NT2/D1 (cell line): ENCODE measurements around the gene GSTO1.

ENCODE experiments used
- DNase-seq: peaks from one replicate; pipeline ENCODE4 v3.0.0-alpha.2; 2011; ENCODE audit warnings: low read depth, low spot score
- H3K27me3 ChIP-seq: 2 replicates; pipeline ENCODE4 v1.6.0; 2011; ENCODE audit warnings: mild to moderate bottlenecking; ENCODE audit not compliant: insufficient read length, insufficient read depth
- H3K36me3 ChIP-seq: 2 replicates; pipeline ENCODE4 v1.6.1; 2011; ENCODE audit warnings: mild to moderate bottlenecking, low read length, mixed read lengths; ENCODE audit not compliant: insufficient read depth, insufficient read length
- H3K4me1 ChIP-seq: 2 replicates; pipeline ENCODE4 v1.5.1; 2011; ENCODE audit not compliant: insufficient read depth, insufficient read length
- H3K4me3 ChIP-seq: 2 replicates; pipeline ENCODE4 v1.5.1; 2011; ENCODE audit warnings: low read depth; ENCODE audit not compliant: insufficient read length
- H3K9ac ChIP-seq: 2 replicates; pipeline ENCODE4 v1.6.0; 2011; ENCODE audit warnings: low read depth; ENCODE audit not compliant: insufficient read length
- H3K9me3 ChIP-seq: 2 replicates; pipeline ENCODE4 v1.5.1; 2011; ENCODE audit warnings: mild to moderate bottlenecking, low read length; ENCODE audit not compliant: insufficient read depth
- SUZ12 ChIP-seq: IDR thresholded peaks from 2 replicates; pipeline ENCODE4 v1.6.1; 2011; ENCODE audit not compliant: insufficient read length, insufficient read depth; ENCODE audit errors: extremely low read depth
- YY1 ChIP-seq: IDR thresholded peaks from 2 replicates; pipeline ENCODE4 v1.6.1; 2011; ENCODE audit not compliant: insufficient read length, insufficient read depth
- ZNF274 ChIP-seq: IDR thresholded peaks from 2 replicates; pipeline ENCODE4 v1.6.1; 2011; ENCODE audit warnings: mild to moderate bottlenecking, low read depth, low read length

GSTO1 gene

DNA sequence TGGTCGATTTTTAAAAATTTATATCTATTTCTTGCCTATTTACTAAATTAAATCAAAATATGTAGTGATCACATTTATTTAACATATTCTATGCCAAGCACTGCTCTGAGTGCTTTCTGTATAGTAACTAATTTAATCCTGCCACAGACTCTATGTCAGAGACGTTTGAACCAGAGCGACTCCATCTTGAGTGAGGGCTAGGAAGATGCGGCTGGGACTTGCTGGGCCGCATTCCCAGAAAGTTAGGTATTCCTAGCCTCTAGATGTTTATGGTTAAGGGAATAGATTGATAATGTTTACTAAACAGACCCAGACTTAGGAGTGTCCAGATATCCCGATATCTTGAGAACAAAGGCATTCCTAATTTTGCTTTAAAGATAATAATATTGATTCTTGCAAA lies 3.2 kb upstream of the GSTO1 start:
- Histone ChIP-seq H3K9ac (no peak overlapping the region), H3K27me3 (no peaks in the 10 kb centered on the region)
- no peak for DNase-seq

DNA sequence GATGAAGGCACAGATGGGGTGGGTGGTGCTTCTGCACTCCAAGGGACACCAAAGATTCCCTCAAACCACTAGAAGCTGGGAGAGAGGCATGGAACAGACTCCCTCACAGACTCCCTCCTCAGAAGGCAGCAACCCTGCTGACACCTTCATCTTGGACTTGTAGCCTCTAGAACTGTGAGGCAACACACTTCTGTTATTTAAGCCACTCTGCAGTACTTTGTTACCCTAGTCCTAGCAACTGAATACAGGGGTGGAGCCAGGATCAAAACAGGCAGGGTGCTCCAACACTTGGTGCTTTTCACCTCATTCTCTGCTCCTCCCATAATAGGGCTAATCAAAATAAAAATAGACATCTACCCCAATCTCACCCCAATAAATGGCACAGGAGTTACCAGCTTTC lies 2.3 kb upstream of the GSTO1 start:
- no peak overlapping the region for H3K9ac ChIP-seq
- no peak overlapping the region for H3K4me3 ChIP-seq
- peaks cover 3% of the 10 kb centered on the region for H3K36me3 ChIP-seq
- DNase-seq, result no peak
- no peaks in the 10 kb centered on the region for H3K27me3 ChIP-seq
- TF ChIP-seq SUZ12 (no peak), YY1 (no peak), ZNF274 (no peak)
- H3K9me3 ChIP-seq, result peaks cover 13% of the 10 kb centered on the region
- H3K4me1 ChIP-seq, result no peaks in the 10 kb centered on the region

More for the DNA sequence above, 3.2 kb upstream of the GSTO1 start:
- H3K9me3 ChIP-seq, result peaks cover 21% of the 10 kb centered on the region
- no peaks in the 10 kb centered on the region for H3K36me3 ChIP-seq
- TF ChIP-seq ZNF274 (no peak), YY1 (no peak), SUZ12 (no peak)
- H3K4me1 ChIP-seq, result no peaks in the 10 kb centered on the region
- no peak overlapping the region for H3K4me3 ChIP-seq

GRCh38 chr10:104253106-104253505 lies 1.6 kb upstream of the GSTO1 start:
- Histone ChIP-seq H3K9ac (no peak overlapping the region), H3K9me3 (peaks cover 11% of the 10 kb centered on the region; the same call in 1 of the 2 replicates), H3K36me3 (peaks cover 10% of the 10 kb centered on the region), H3K4me3 (no peak overlapping the region), H3K27me3 (no peaks in the 10 kb centered on the region), H3K4me1 (no peaks in the 10 kb centered on the region)
- TF ChIP-seq YY1 (no peak), ZNF274 (no peak), SUZ12 (no peak)
- no peak for DNase-seq

- Histone ChIP-seq H3K9me3 (peaks cover 5% of the 10 kb centered on the region; the same call in 1 of the 2 replicates), H3K27me3 (no peaks in the 10 kb centered on the region), H3K9ac (peak overlapping the region; percentile 88), H3K4me3 (peak overlapping the region; percentile 78), H3K4me1 (no peaks in the 10 kb centered on the region), H3K36me3 (peaks cover 17% of the 10 kb centered on the region)
- TF ChIP-seq YY1 (no peak), SUZ12 (no peak), ZNF274 (no peak)
- DNase-seq, result no peak
Measured at GRCh38 chr10:104253606-104254410, 884 bp upstream of the GSTO1 start.

GRCh38 chr10:104255311-104255981 lies 754 bp downstream of the GSTO1 start:
- peak overlapping the region; percentile 88 for H3K9ac ChIP-seq
- no peaks in the 10 kb centered on the region for H3K4me1 ChIP-seq

DNA sequence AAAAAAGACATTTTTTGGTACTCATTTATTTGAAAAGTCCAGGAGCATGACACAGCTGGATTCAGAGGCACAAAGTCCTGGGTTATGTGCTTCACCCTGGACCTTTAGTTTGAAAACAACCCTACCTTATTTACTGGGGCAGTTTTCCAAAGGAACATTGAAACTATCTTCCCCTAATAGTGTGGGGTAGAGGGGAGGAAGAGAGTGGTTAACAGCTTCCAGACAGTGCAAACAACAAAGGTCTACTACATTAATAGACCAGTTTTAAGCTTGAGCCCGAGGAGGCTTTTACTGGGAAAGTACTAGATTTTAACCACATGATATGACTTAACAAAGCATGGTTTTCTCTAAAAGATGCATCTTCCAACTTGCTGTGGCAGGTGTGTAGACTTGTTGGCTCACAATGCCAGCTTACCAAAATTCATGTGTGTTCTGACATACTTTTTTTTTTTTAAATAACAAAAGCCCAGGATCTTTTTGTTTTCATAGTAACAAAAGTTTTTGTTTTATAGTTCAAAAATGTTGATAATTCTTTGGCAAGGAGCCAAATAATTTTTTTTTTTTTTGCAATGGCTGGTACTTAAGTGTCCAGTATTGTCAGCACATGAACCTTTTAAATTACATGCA lies 1.8 kb downstream of the GSTO1 start:
- H3K9ac ChIP-seq, result peak overlapping the region; percentile 88
- DNase-seq, result no peak
- H3K4me1 ChIP-seq, result no peaks in the 10 kb centered on the region
- H3K36me3 ChIP-seq, result peaks cover 43% of the 10 kb centered on the region
- peak overlapping the region; percentile 78 for H3K4me3 ChIP-seq
- H3K27me3 ChIP-seq, result no peaks in the 10 kb centered on the region
- H3K9me3 ChIP-seq, result peaks cover 4% of the 10 kb centered on the region; the same call in 1 of the 2 replicates
- TF ChIP-seq ZNF274 (no peak), SUZ12 (no peak), YY1 (no peak)

More at GRCh38 chr10:104255311-104255981, 754 bp downstream of the GSTO1 start:
- no peak for DNase-seq
- Histone ChIP-seq H3K36me3 (peaks cover 33% of the 10 kb centered on the region), H3K4me3 (peak overlapping the region; percentile 78), H3K9me3 (peaks cover 4% of the 10 kb centered on the region; the same call in 1 of the 2 replicates), H3K27me3 (no peaks in the 10 kb centered on the region)
- TF ChIP-seq ZNF274 (no peak), SUZ12 (no peak), YY1 (no peak)
